Skin of body (tissue), 3 donors: ENCODE measurements around the gene ZNF592. TPM values are rescaled to one million over a fixed set of nuclear protein-coding genes. Genes with fewer than 3 reads are reported as not detected.

Experiments used
- DNase-seq: peaks from one replicate; lab custom pipeline; 2025; lab: John Stamatoyannopoulos, UW
- small RNA-seq: library from RNA; depleted of rRNA; stranded (forward); fragments of <200 nt; gene quantifications from one replicate; pipeline ENCODE3, GENCODE V24; 2014; ENCODE audit warnings: low replicate concordance
- total RNA-seq: library from RNA; depleted of rRNA; stranded (reverse); fragments of >200 nt; gene quantifications from one replicate; pipeline ENCODE4 v1.2.3, GENCODE V29; 2014

The ZNF592 gene
- total RNA-seq, 1 donor from 2014 or later: 9.4 TPM

DNA sequence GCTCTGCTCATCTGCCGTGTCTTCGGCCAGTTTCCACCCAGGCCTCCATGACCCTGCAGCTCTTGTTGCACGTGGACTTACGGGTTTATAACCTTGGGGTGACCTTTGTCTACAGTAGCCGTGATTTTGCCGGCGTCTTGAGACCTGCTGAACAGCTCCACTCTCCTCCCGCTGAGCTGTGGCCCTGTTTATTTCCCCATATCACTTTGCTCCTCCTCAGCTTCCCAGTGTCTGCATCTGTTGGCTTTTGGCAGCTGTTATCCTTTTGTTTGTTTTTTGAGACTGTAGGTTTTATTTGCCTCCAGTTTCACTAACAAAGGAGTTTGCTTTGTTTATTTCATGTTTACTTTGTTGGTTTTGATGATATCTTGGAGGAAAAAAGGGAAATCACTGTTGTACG lies 106.7 kb downstream of the ZNF592 start:
- DNase-seq: no peak

DNA sequence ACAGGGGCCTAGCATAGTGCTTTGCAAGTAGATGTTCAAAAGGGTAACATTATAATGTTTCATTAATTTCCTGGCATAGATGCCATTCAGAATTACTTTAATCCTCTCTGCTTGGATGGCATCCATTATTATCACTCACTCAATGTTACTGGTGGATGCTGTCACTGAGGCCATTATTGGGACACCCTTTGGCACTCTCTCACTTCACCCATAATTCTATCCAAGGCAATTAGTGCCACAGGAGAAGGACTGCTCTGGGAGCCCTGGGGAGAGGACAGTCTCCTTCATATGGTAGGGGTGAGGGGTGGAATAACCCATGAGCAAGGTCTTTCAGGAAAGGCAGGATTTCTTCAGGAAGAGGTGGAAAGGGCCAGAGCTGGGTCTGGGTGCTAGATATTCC lies 107.4 kb downstream of the ZNF592 start:
- DNase-seq: no peak

Small RNAs within 50 kb of the gene (small RNA-seq; reads per million reads assigned to genes)
- not detected for gene RF00402

Other genes with a start within 250 kb of the ZNF592 start
- 8.7 TPM for gene ZSCAN2, start 147.6 kb upstream of the ZNF592 start, total RNA-seq
- gene WDR73, start 94.3 kb upstream of the ZNF592 start, total RNA-seq: 21.2 TPM
- 1.2 TPM for gene NMB, start 90.4 kb upstream of the ZNF592 start, total RNA-seq
- gene SEC11A, start 32.5 kb upstream of the ZNF592 start, total RNA-seq: 134 TPM
- 7.5 TPM for gene ALPK3, start 68.8 kb downstream of the ZNF592 start, total RNA-seq
- gene SLC28A1, start 136.1 kb downstream of the ZNF592 start, total RNA-seq: not detected
- gene PDE8A, start 233.3 kb downstream of the ZNF592 start, total RNA-seq: 52.2 TPM